Activated naive CD4-positive, alpha-beta T cell treated with anti-CD3 and anti-CD28 coated beads, Interleukin-2, amount 50 U/mL, for 24 hours (primary cell): ENCODE data around the gene CLPTM1.

Source experiments
- H3K27ac Mint-ChIP-seq: one replicate; pipeline ENCODE4 v1.8.0; 2021; ENCODE audit warnings: mild to moderate bottlenecking, mixed read lengths
- H3K27me3 Mint-ChIP-seq: one replicate; pipeline ENCODE4 v1.8.0; 2021; ENCODE audit warnings: mixed read lengths
- H3K36me3 Mint-ChIP-seq: one replicate; pipeline ENCODE4 v1.8.0; 2021; ENCODE audit warnings: mixed read lengths
- H3K4me1 Mint-ChIP-seq: one replicate; pipeline ENCODE4 v1.8.0; 2021; ENCODE audit warnings: mixed read lengths
- H3K4me3 Mint-ChIP-seq: one replicate; pipeline ENCODE4 v1.8.0; 2021; ENCODE audit warnings: mild to moderate bottlenecking, mixed read lengths
- H3K9me3 Mint-ChIP-seq: one replicate; pipeline ENCODE4 v1.8.0; 2021; ENCODE audit warnings: mixed read lengths

Gene CLPTM1

GRCh38 chr19:45040059-45040771 lies 85.0 kb downstream of the CLPTM1 start:
- Mint-ChIP-seq H3K27ac (peak overlapping the region; percentile 80), H3K4me3 (peak overlapping the region; percentile 98), H3K4me1 (peaks cover 36% of the 10 kb centered on the region), H3K36me3 (peaks cover 19% of the 10 kb centered on the region), H3K9me3 (no peaks in the 10 kb centered on the region), H3K27me3 (no peaks in the 10 kb centered on the region)

DNA sequence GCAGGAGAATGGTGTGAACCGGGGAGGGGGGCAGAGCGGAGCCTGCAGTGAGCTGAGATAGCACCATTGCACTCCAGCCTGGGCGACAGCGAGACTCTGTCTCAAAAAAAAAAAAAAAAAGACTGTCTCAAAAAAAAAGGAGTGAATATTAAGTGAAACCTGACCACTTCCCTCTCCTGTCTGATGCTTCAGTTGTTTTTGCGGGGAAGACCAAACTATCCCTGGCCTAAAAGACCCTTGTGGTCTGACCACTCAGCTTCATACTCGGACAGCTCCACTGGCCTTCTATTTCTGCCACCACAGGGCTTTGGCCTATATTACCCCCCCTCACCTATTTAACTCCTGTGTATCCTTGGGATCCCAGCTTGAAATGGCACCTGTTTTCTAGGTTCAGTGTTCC lies 85.9 kb downstream of the CLPTM1 start:
- H3K9me3 Mint-ChIP-seq = no peaks in the 10 kb centered on the region
- peaks cover 45% of the 10 kb centered on the region for H3K4me1 Mint-ChIP-seq
- peak overlapping the region; percentile 72 for H3K27ac Mint-ChIP-seq
- H3K4me3 Mint-ChIP-seq = peak overlapping the region; percentile 98
- H3K27me3 Mint-ChIP-seq = no peaks in the 10 kb centered on the region
- peaks cover 19% of the 10 kb centered on the region for H3K36me3 Mint-ChIP-seq
